ENCODE data around the gene PAQR8.

Gene PAQR8

GRCh38 chr6:52325695-52326471 is 36.1 kb upstream of the PAQR8 start:
- no peak for TF ChIP-seq CTCF (conservative IDR thresholded peaks at IDR 0.05; ENCODE audit: low read depth, low read length)
- no peak overlapping the region for H3K4me3 ChIP-seq (ENCODE audit: low read depth, low read length)
- no peak for DNase-seq (ENCODE audit: low read depth)

GRCh38 chr6:52326540-52327364 is 35.2 kb upstream of the PAQR8 start:
- no peak for TF ChIP-seq CTCF (conservative IDR thresholded peaks at IDR 0.05; ENCODE audit: low read depth, low read length)
- DNase-seq (ENCODE audit: low read depth): no peak
- no peak overlapping the region for H3K4me3 ChIP-seq (ENCODE audit: low read depth, low read length)

GRCh38 chr6:52328303-52328662 is 33.7 kb upstream of the PAQR8 start:
- H3K4me3 ChIP-seq (ENCODE audit: low read depth, low read length): no peak overlapping the region
- no peak for DNase-seq (ENCODE audit: low read depth)
- no peak for TF ChIP-seq CTCF (conservative IDR thresholded peaks at IDR 0.05; ENCODE audit: low read depth, low read length)

- no peak for TF ChIP-seq CTCF (conservative IDR thresholded peaks at IDR 0.05; ENCODE audit: low read depth, low read length)
- no peak for DNase-seq (ENCODE audit: low read depth)
- no peak overlapping the region for H3K4me3 ChIP-seq (ENCODE audit: low read depth, low read length)
Observed at GRCh38 chr6:52328729-52329128, 33.2 kb upstream of the PAQR8 start.

GRCh38 chr6:52330470-52330869 is 31.5 kb upstream of the PAQR8 start:
- DNase-seq (ENCODE audit: low read depth): no peak
- TF ChIP-seq CTCF (conservative IDR thresholded peaks at IDR 0.05; ENCODE audit: low read depth, low read length): no peak

GRCh38 chr6:52331793-52332457 is 30.0 kb upstream of the PAQR8 start:
- no peak for DNase-seq (ENCODE audit: low read depth)
- no peak for TF ChIP-seq CTCF (conservative IDR thresholded peaks at IDR 0.05; ENCODE audit: low read depth, low read length)
- no peak overlapping the region for H3K4me3 ChIP-seq (ENCODE audit: low read depth, low read length)

More at GRCh38 chr6:52330470-52330869, 31.5 kb upstream of the PAQR8 start:
- no peak overlapping the region for H3K4me3 ChIP-seq (ENCODE audit: low read depth, low read length)

Measured in choroid plexus epithelial cell (primary cell).